Lung (tissue), 12 donors: ENCODE results near the gene MIER2. TPM values are rescaled to one million over a fixed set of nuclear protein-coding genes. Genes with fewer than 3 reads are reported as not detected.

Source experiments
- ATAC-seq: fragments of 200-7000 bp; cut with Tn5 transposase; one replicate; pipeline ENCODE4 v1.9.1; 2020; ENCODE audit warnings: moderate number of reproducible peaks; ENCODE audit not compliant: insufficient read depth, low FRiP score
- DNase-seq, 3 donors: peaks; one replicate each; pipeline ENCODE4 v3.0.0-alpha.2; 2013 to 2017
- H3K27ac ChIP-seq, 2 donors: one replicate each; pipeline ENCODE4 v1.5.1; 2013; ENCODE audit warnings: mild to moderate bottlenecking in 2 of 2, moderate library complexity in 2 of 2, control low read depth in 1 of 2, inconsistent platforms in 1 of 2, low read depth in 1 of 2, low read length in 1 of 2
- H3K27me3 ChIP-seq, 3 donors: one replicate each; pipeline ENCODE4 v1.5.1; 2013; ENCODE audit warnings: low read length in 2 of 3; ENCODE audit not compliant: control insufficient read depth in 3 of 3, insufficient read depth in 3 of 3
- H3K36me3 ChIP-seq, 4 donors: one replicate each; pipeline ENCODE4 v1.5.1; 2013; ENCODE audit warnings: low read length in 4 of 4, mild to moderate bottlenecking in 1 of 4, moderate library complexity in 1 of 4; ENCODE audit not compliant: control insufficient read depth in 4 of 4, insufficient read depth in 4 of 4
- H3K4me1 ChIP-seq, 5 donors: one replicate each; pipeline ENCODE4 v1.5.1; 2013; ENCODE audit warnings: low read length in 5 of 5, mild to moderate bottlenecking in 2 of 5, moderate library complexity in 1 of 5; ENCODE audit not compliant: control insufficient read depth in 5 of 5, insufficient read depth in 5 of 5
- H3K4me3 ChIP-seq: one replicate; pipeline ENCODE4 v1.5.1; 2013; ENCODE audit warnings: mild to moderate bottlenecking, control low read depth, moderate library complexity
- H3K9ac ChIP-seq, 2 donors: one replicate each; pipeline ENCODE4 v1.5.1; 2013; ENCODE audit warnings: low read length in 2 of 2, control low read depth in 1 of 2; ENCODE audit not compliant: insufficient read depth in 1 of 2
- H3K9me3 ChIP-seq, 4 donors: one replicate each; pipeline ENCODE4 v1.5.1; 2013; ENCODE audit warnings: low read length in 3 of 4, mild to moderate bottlenecking in 1 of 4, moderate library complexity in 1 of 4; ENCODE audit not compliant: control insufficient read depth in 4 of 4, insufficient read depth in 3 of 4
- WGBS, 2 donors: extraction: QIAGEN DNeasy Blood & Tissue Kit; methylation state at CpG; one replicate each; pipeline ENCODE4 v1.1.7; 2013; 5-methylcytosine and 5-hydroxymethylcytosine counted together
- polyA plus RNA-seq, 2 donors: library from polyadenylated mRNA; stranded (reverse); fragments of 200-250 nt; gene quantifications; one replicate each; pipeline ENCODE4 v1.2.1, GENCODE V29; 2013
- total RNA-seq, 2 donors: library from RNA; depleted of rRNA in 1 of 2; stranded (reverse); fragments of >200 nt in 1 of 2; gene quantifications; one replicate each; pipeline ENCODE4 v1.2.1, GENCODE V29; 2014 to 2021
- TF ChIP-seq, protein P1 (sequence below): IDR thresholded peaks from 2 replicates; pipeline ENCODE4 v1.5.1; 2012; ENCODE audit warnings: mild to moderate bottlenecking; ENCODE audit errors: control extremely low read depth, extremely low read depth
- donor health status: control.
- donor health status: control.
- donor health status: Bipolar disorder and iron deficiency.
- donor health status: healthy.
- donor health status: DM: yes; HTN: yes; CAD: no.

The MIER2 gene
- total and polyA plus RNA-seq, 4 donors, result 19.4 to 34.9 (median 28.3) TPM

- TF ChIP-seq, protein P1, sequence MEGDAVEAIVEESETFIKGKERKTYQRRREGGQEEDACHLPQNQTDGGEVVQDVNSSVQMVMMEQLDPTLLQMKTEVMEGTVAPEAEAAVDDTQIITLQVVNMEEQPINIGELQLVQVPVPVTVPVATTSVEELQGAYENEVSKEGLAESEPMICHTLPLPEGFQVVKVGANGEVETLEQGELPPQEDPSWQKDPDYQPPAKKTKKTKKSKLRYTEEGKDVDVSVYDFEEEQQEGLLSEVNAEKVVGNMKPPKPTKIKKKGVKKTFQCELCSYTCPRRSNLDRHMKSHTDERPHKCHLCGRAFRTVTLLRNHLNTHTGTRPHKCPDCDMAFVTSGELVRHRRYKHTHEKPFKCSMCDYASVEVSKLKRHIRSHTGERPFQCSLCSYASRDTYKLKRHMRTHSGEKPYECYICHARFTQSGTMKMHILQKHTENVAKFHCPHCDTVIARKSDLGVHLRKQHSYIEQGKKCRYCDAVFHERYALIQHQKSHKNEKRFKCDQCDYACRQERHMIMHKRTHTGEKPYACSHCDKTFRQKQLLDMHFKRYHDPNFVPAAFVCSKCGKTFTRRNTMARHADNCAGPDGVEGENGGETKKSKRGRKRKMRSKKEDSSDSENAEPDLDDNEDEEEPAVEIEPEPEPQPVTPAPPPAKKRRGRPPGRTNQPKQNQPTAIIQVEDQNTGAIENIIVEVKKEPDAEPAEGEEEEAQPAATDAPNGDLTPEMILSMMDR, result no peak
- Histone ChIP-seq H3K4me1 (peaks cover 0 to 2% (median 0%) of the 10 kb centered on the region in 5 donors), H3K9me3 (peaks cover 0 to 2% (median 0%) of the 10 kb centered on the region in 4 donors), H3K27me3 (peaks cover 0 to 16% (median 5%) of the 10 kb centered on the region in 3 donors), H3K4me3 (no peak overlapping the region), H3K36me3 (no peaks in the 10 kb centered on the region), H3K27ac (no peak overlapping the region), H3K9ac (no peak overlapping the region)
- no peak for DNase-seq
- no peak for ATAC-seq
- WGBS, 2 donors, result 73 to 79% methylated on average over 21 to 23 of the region's 23 CpGs
Measured at GRCh38 chr19:374183-374885, 29.7 kb upstream of the MIER2 start.

GRCh38 chr19:373391-374182 is 29.0 kb upstream of the MIER2 start:
- TF ChIP-seq, protein P1, result no peak
- Histone ChIP-seq H3K9me3 (peaks cover 0 to 2% (median 0%) of the 10 kb centered on the region in 4 donors), H3K36me3 (no peaks in the 10 kb centered on the region), H3K9ac (no peak overlapping the region), H3K27ac (no peak overlapping the region), H3K4me3 (no peak overlapping the region), H3K27me3 (peaks cover 0 to 16% (median 9%) of the 10 kb centered on the region in 3 donors), H3K4me1 (peaks cover 0 to 2% (median 0%) of the 10 kb centered on the region in 5 donors)
- ATAC-seq (no peak), DNase-seq (no peak)
- 72 to 85% methylated on average over 24 of the region's 24 CpGs for WGBS, 2 donors

DNA sequence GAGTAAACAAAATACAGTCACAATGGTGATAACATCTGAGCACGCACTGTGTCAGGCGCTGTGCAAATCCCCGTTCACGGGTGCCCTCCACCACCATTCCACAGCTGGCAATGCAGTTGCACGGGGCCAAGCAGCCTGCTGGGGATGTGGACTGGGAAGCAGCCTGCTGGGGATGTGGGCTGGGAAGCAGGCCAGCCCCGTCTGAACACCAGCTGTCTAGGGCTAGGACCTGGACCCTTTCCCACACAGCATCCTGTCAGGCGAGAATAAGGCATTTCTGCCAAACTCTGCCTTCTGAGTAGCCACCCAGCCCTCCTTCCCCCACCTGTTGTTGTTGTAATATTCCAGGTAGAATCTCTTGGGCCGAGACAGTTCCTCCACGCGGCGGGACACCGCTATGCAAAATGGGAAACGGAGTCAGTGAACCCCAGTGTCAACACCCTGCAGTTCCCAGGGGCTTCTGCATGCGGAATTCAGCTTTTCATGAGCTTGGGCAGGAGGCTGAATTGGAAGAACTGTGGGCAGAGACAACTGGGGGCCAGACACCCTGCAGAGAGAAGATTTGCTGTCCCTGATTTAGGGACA is 27.8 kb upstream of the MIER2 start:
- H3K4me3 ChIP-seq, result no peak overlapping the region
- DNase-seq (peak; percentile 86 to 94 (median 86)), ATAC-seq (no peak)
- H3K9ac ChIP-seq, result no peak overlapping the region
- peaks cover 0 to 2% (median 0%) of the 10 kb centered on the region in 4 donors for H3K9me3 ChIP-seq
- H3K27me3 ChIP-seq, result peaks cover 0 to 19% (median 15%) of the 10 kb centered on the region in 3 donors
- H3K36me3 ChIP-seq, result no peaks in the 10 kb centered on the region
- TF ChIP-seq, protein P1, result no peak
- 51 to 57% methylated on average over 14 of the region's 14 CpGs for WGBS, 2 donors
- H3K4me1 ChIP-seq, result peaks cover 0 to 2% (median 0%) of the 10 kb centered on the region in 5 donors
- H3K27ac ChIP-seq, result no peak overlapping the region
